GM12878 (cell line): Measurements from ENCODE around the gene LRRK1. TPM values are rescaled to one million over a fixed set of nuclear protein-coding genes. Genes with fewer than 3 reads are reported as not detected.
A peak's percentile ranks its signal among the peaks of the same experiment; 100 is the strongest.

Source experiments
- ATAC-seq: fragments of 200-7000 bp; cut with Tn5 transposase; 3 replicates; pipeline ENCODE4 v1.9.1; 2020; ENCODE audit warnings: mild to moderate bottlenecking, moderate library complexity
- BruUV-seq: library from RNA; stranded (reverse); fragments of 400-500 nt; replicated peaks from 2 replicates; lab custom pipeline; 2021; lab: Mats Ljungman, UMichigan
- CTCF ChIA-PET: fragments of 300-600 bp; sonication (Branson Sonifier 250); formaldehyde crosslinking; extraction: SDS; loops from one replicate; lab custom pipeline; 2021; ENCODE audit warnings: inconsistent platforms; lab: Yijun Ruan, JAX
- POLR2A ChIA-PET: fragments of 350-600 bp; formaldehyde crosslinking; extraction: SDS; loops from one replicate; lab custom pipeline; 2021; ENCODE audit warnings: inconsistent platforms; lab: Charles Lee
- RAD21 ChIA-PET: fragments of 300-600 bp; sonication (Branson Sonifier 250); formaldehyde crosslinking; loops from one replicate; lab custom pipeline; 2023; ENCODE audit warnings: antibody characterized with exemption; ENCODE audit not compliant: unreplicated experiment; lab: Charles Lee
- SMC1A ChIA-PET: fragments of 300-600 bp; sonication (Branson Sonifier 250); formaldehyde crosslinking; loops from one replicate; lab custom pipeline; 2023; ENCODE audit not compliant: unreplicated experiment, uncharacterized antibody; lab: Charles Lee
- DNase-seq: peaks from one replicate; pipeline ENCODE4 v3.0.0-alpha.2; 2011; ENCODE audit warnings: low read depth, low spot score
- FAIRE-seq: peaks from 3 replicates; lab custom pipeline; 2011; peaks lifted over from hg19 to GRCh38; lab: Jason Lieb, UNC
- H2AFZ ChIP-seq: 2 replicates; pipeline ENCODE4 v1.6.0; 2011; ENCODE audit warnings: low read depth, low read length, control low read depth; ENCODE audit not compliant: control insufficient read depth
- H3K27ac ChIP-seq: 2 replicates; pipeline ENCODE4 v1.5.1; 2011; ENCODE audit warnings: control low read depth; ENCODE audit not compliant: control insufficient read depth, insufficient read depth
- H3K27me3 ChIP-seq, 2 experiments: replicated peaks in 1 of 2; 2 replicates each; pipeline versions ENCODE4 v1.6.0 to v1.6.1; 2011; ENCODE audit warnings: low read length in 1 of 2; ENCODE audit not compliant: control insufficient read depth in 2 of 2, insufficient read depth in 2 of 2
- H3K36me3 ChIP-seq, 2 experiments: 2 replicates each; pipeline ENCODE4 v1.5.1; 2011; ENCODE audit warnings: low read length in 1 of 2; ENCODE audit not compliant: control insufficient read depth in 2 of 2, insufficient read depth in 2 of 2
- H3K4me1 ChIP-seq: 2 replicates; pipeline ENCODE4 v1.6.1; 2011; ENCODE audit warnings: mild to moderate bottlenecking, low read length, moderate library complexity, mixed read lengths; ENCODE audit not compliant: control insufficient read depth, insufficient read depth
- H3K4me2 ChIP-seq: 2 replicates; pipeline ENCODE4 v1.6.0; 2011; ENCODE audit warnings: control low read depth; ENCODE audit not compliant: control insufficient read depth, insufficient read depth
- H3K4me3 ChIP-seq: fragments of 200-600 bp; sonication (generic); 2 replicates; pipeline ENCODE4 v1.5.1; 2016
- H3K79me2 ChIP-seq: 2 replicates; pipeline ENCODE4 v1.6.0; 2011; ENCODE audit warnings: low read length; ENCODE audit not compliant: control insufficient read depth, insufficient read depth
- H3K9ac ChIP-seq: 2 replicates; pipeline ENCODE4 v1.8.0; 2011; ENCODE audit warnings: low read length, control low read depth, mixed read lengths; ENCODE audit not compliant: control insufficient read depth, insufficient read depth
- H3K9me3 ChIP-seq: replicated peaks from 3 replicates; pipeline ENCODE4 v1.5.1; 2011; ENCODE audit warnings: mild to moderate bottlenecking, low read length; ENCODE audit not compliant: control insufficient read depth, insufficient read depth
- H4K20me1 ChIP-seq: 2 replicates; pipeline ENCODE4 v1.6.0; 2011; ENCODE audit not compliant: control insufficient read depth, insufficient read depth
- BCL11A ChIP-seq: IDR thresholded peaks from 2 replicates; pipeline ENCODE4 v1.6.1; 2011; ENCODE audit warnings: low read depth, low read length
- FOS ChIP-seq: IDR thresholded peaks from 3 replicates; pipeline ENCODE4 v1.6.1; 2011; ENCODE audit warnings: borderline replicate concordance; ENCODE audit not compliant: insufficient read length; ENCODE audit errors: extremely low read depth
- JUND ChIP-seq: IDR thresholded peaks from 2 replicates; pipeline ENCODE4 v1.6.1; 2012; ENCODE audit warnings: low read depth, mild to moderate bottlenecking, low read length, improper control_type of control experiment, moderate library complexity
- LARP7 ChIP-seq: fragments of 450-650 bp; IDR thresholded peaks from 2 replicates; pipeline ENCODE4 v1.6.1; 2017; ENCODE audit warnings: mild to moderate bottlenecking
- SMARCA5 ChIP-seq: fragments of 450-650 bp; IDR thresholded peaks from 2 replicates; pipeline ENCODE4 v1.6.1; 2017; ENCODE audit warnings: mild to moderate bottlenecking
- SP1 ChIP-seq: IDR thresholded peaks from one replicate; pipeline ENCODE4 v1.6.1; 2011; ENCODE audit warnings: low read depth, low read length
- SRF ChIP-seq, 2 experiments: IDR thresholded peaks; 2 replicates each; pipeline ENCODE4 v1.6.1; 2011; ENCODE audit warnings: low read depth in 2 of 2, low read length in 2 of 2, mild to moderate bottlenecking in 1 of 2, moderate library complexity in 1 of 2
- ZNF207 ChIP-seq: fragments of 450-650 bp; IDR thresholded peaks from 2 replicates; pipeline ENCODE4 v1.6.1; 2014; ENCODE audit warnings: antibody characterized with exemption, mild to moderate bottlenecking, borderline replicate concordance
- ZNF217 ChIP-seq: fragments of 450-650 bp; IDR thresholded peaks from 2 replicates; pipeline ENCODE4 v1.6.1; 2017; ENCODE audit warnings: antibody characterized with exemption, mild to moderate bottlenecking
- WGBS: methylation state at CpG from one replicate; pipeline ENCODE4 v1.1.6; 2016; ENCODE audit warnings: low lambda C conversion rate; ENCODE audit not compliant: insufficient replicate concordance, insufficient coverage; ENCODE audit errors: missing lambda C conversion rate; 5-methylcytosine and 5-hydroxymethylcytosine counted together
- in situ Hi-C: fragments of 300-500 bp; cut with MboI; formaldehyde crosslinking; loops from 9 replicates; pipeline ENCODE4 v1.14.3; 2018; ENCODE audit warnings: mixed read lengths
- intact Hi-C: fragments of 100-400 bp; cut with micrococcal nuclease; formaldehyde crosslinking; loops from one replicate; pipeline ENCODE4 v1.14.2; 2022; ENCODE audit not compliant: unreplicated experiment
- polyA plus RNA-seq, 11 experiments: library from polyadenylated mRNA; depleted of rRNA in 4 of 11; unstranded in 6 of 11; stranded (reverse) in 5 of 11; fragments of >200 nt; fragmentation: Nextera tagmentation in 4 of 11; fragmentation: Illumina TruSeq in 1 of 11; extraction: Ambion mirVana in 4 of 11; extraction: Trizol in 1 of 11; gene quantifications; 1 replicate in 1 of 11; 2 replicates in 10 of 11; pipeline versions ENCODE4 v1.2.1 to v1.2.3, GENCODE V29; 2011 to 2016; ENCODE audit warnings: inconsistent platforms in 2 of 11, missing spikeins in 2 of 11, low read depth in 1 of 11
- total RNA-seq, 4 experiments: library from RNA; depleted of rRNA in 3 of 4; stranded (reverse); fragments of >200 nt in 3 of 4; fragmentation: Illumina TruSeq in 1 of 4; extraction: Trizol in 1 of 4; gene quantifications; 2 replicates each; pipeline versions ENCODE4 v1.2.1 to v1.2.3, GENCODE V29; 2013 to 2021
- TF ChIP-seq, protein P1 (sequence below), 3 experiments: IDR thresholded peaks in 2 of 3; conservative IDR thresholded peaks in 1 of 3; 2 replicates each; pipeline ENCODE4 v1.5.1; 2011; ENCODE audit warnings: low read depth in 3 of 3, low read length in 3 of 3, mild to moderate bottlenecking in 3 of 3, control low read depth in 2 of 3, moderate library complexity in 2 of 3, inconsistent platforms in 1 of 3, mixed read lengths in 1 of 3; ENCODE audit not compliant: control insufficient read depth in 2 of 3, insufficient read depth in 1 of 3; ENCODE audit errors: extremely low read depth in 1 of 3
- TF ChIP-seq, protein P2 (sequence below): IDR thresholded peaks from 2 replicates; pipeline ENCODE4 v1.6.1; 2012; ENCODE audit warnings: low read depth, low read length, improper control_type of control experiment
- TF ChIP-seq, protein P3 (sequence below): IDR thresholded peaks from 2 replicates; pipeline ENCODE4 v1.6.1; 2011; ENCODE audit warnings: borderline replicate concordance, low read depth, mild to moderate bottlenecking, moderate library complexity, mixed read lengths, low read length; ENCODE audit not compliant: insufficient read depth; ENCODE audit errors: extremely low read length
- TF ChIP-seq, protein P4 (sequence below): fragments of 450-650 bp; IDR thresholded peaks from 2 replicates; pipeline ENCODE4 v1.6.1; 2017; ENCODE audit warnings: mild to moderate bottlenecking

Gene LRRK1
- total and polyA plus RNA-seq, 10 of the 15 experiments (the other 5 are each of a cell fraction or from before 2014, with no cell fraction given), result 2.2 to 58.3 (median 17.9) TPM

DNA sequence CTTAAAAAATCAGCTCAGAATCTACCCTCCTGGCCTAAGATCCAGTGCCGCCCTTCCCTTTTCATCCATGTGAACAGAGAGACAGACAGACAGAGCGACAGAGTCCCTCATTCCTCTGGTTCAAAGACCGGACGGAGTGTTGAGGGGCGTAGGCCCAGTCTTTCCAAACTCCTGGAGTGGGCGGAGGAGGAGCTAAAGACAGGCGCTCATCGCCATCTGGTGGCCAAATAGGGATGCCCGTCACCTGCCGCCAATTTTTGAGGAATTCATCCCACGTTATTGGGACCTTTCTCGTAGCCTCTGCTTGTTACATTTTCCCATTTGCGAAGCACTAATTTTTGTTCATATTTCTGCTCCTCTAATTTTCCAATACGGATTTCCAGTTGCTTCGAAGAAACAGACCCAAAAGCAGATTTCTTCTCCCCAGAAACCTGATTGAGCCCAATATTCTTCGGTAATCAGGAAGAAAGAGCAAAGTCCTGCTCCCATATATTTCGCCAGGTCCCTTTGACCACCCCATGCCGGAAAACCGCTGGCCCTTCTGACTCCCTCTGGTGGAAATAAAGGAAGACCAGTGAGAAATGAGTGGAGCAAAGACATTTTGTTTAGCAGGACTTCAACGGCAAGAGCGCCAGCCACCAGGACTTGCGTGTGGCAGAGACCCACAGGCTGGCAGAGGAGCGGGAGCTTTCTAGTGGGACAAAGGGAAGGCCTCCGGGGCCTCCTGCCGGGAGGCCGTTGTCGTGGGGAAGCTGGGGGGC, 88.0 kb downstream of the LRRK1 start (continued):
- TF ChIP-seq FOS (no peak), JUND (no peak)
- TF ChIP-seq, protein P1, sequence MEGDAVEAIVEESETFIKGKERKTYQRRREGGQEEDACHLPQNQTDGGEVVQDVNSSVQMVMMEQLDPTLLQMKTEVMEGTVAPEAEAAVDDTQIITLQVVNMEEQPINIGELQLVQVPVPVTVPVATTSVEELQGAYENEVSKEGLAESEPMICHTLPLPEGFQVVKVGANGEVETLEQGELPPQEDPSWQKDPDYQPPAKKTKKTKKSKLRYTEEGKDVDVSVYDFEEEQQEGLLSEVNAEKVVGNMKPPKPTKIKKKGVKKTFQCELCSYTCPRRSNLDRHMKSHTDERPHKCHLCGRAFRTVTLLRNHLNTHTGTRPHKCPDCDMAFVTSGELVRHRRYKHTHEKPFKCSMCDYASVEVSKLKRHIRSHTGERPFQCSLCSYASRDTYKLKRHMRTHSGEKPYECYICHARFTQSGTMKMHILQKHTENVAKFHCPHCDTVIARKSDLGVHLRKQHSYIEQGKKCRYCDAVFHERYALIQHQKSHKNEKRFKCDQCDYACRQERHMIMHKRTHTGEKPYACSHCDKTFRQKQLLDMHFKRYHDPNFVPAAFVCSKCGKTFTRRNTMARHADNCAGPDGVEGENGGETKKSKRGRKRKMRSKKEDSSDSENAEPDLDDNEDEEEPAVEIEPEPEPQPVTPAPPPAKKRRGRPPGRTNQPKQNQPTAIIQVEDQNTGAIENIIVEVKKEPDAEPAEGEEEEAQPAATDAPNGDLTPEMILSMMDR (IDR thresholded peaks at IDR 0.05 in 2 of 3, conservative IDR thresholded peaks at IDR 0.05 in 1 of 3; ENCODE audit: control insufficient read depth in 2 of 3, extremely low read depth in 1 of 3, insufficient read depth in 1 of 3, low read depth in 3 of 3, low read length in 3 of 3), result peak; percentile 76 to 91 (median 90)
- TF ChIP-seq, protein P2, sequence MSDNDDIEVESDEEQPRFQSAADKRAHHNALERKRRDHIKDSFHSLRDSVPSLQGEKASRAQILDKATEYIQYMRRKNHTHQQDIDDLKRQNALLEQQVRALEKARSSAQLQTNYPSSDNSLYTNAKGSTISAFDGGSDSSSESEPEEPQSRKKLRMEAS, result no peak

DNA sequence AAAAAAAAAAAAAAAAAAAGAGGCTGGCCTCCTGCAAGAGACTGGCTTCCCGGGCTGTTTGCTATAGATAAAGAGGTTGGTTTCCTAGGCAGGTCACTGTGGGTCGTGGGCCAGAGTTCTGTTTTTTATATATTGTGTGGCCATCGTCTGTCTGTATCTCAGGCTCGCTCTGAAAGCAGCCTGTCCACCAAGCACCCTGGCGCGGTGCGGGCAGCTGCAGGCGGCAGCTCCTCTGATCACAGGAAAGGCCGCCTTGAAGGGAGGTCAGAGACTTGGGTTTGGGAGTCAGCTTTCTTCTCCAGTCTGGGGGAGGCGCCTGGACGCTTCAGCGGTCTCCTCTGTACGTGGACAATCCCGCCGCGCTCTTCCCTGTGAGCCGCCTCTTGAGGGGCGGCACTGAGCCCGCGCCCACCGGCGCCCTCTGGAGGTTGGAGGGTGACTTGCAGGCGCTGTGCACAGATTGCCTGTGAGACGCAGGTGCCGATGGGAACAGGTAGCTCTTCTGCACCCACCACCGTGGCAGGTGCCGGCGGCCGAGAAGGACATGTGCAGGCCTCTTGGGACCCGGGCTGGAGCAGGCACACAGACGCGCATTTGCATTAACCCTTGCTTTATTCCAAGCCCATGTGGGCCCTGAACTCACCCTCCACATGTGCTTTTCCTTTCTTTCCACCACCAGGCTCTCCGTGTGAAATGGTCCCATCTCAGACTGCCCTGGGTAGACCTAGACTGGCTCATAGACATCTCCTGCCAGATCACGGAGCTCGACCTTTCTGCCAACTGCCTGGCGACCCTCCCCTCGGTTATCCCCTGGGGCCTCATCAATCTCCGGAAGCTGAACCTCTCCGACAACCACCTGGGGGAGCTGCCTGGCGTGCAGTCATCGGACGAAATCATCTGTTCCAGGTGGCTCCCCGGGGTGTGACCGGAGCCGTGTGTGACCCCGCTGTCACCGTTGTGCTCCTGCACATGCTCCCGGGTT, 89.3 kb downstream of the LRRK1 start:
- Histone ChIP-seq H3K79me2 (no peaks in the 10 kb centered on the region), H2AFZ (peak overlapping the region; percentile 79), H3K4me2 (peak overlapping the region; percentile 64), H3K27ac (peak overlapping the region; percentile 40; the same call in 1 of the 2 replicates), H3K9ac (0 out of 2 replicates have a peak overlapping the region, but pooled peaks have one; percentile 51), H4K20me1 (no peaks in the 10 kb centered on the region), H3K4me3 (peak overlapping the region; percentile 73), H3K9me3 (no peaks in the 10 kb centered on the region; the same call in 2 of the 3 replicates), H3K36me3 (peaks cover 6 to 20% of the 10 kb centered on the region in 2 experiments), H3K27me3 (no peaks in the 10 kb centered on the region), H3K4me1 (peaks cover 11% of the 10 kb centered on the region)
- intact Hi-C loops, result loop anchor here (2.0 kb wide), 1 partner anchor 382 kb away; no protein-coding TSS in a partner anchor
- DNase-seq, result peak; percentile 40
- no TSS peak for BruUV-seq
- POLR2A ChIA-PET, result interaction anchor here (0.8 to 3.3 kb wide), 5 partner anchors 40 to 260 kb away, joined by 3 to 60 read pairs (median 4); partner anchors contain the start of gene LRRK1
- RAD21 ChIA-PET, result interaction anchor here (0.7 to 11.4 kb wide), 18 partner anchors 11 to 405 kb away, joined by 3 to 287 read pairs (median 4); partner anchors contain the start of gene LRRK1
- SMC1A ChIA-PET, result interaction anchor here (0.6 to 11.7 kb wide), 26 partner anchors 10 to 389 kb away, joined by 3 to 316 read pairs (median 5); partner anchors contain the start of gene LRRK1
- in situ Hi-C loops, result loop anchor here (5.0 kb wide), 2 partner anchors 91 to 376 kb away; partner anchors contain the start of gene LRRK1
- WGBS, result 30% methylated on average over 46 of the region's 48 CpGs
- CTCF ChIA-PET, result interaction anchor here (0.6 to 19.8 kb wide), 62 partner anchors 8 to 633 kb away, joined by 3 to 567 read pairs (median 5); partner anchors contain the start of gene LRRK1
- FAIRE-seq, result peak; percentile 93
- ATAC-seq, result peak; percentile 95
- 0 out of 2 replicates have a peak, but pooled peaks have one; percentile 74 for TF ChIP-seq SMARCA5
- no peak for TF ChIP-seq SRF (IDR thresholded peaks at IDR 0.05; ENCODE audit: low read depth in 2 of 2, low read length in 2 of 2)
- TF ChIP-seq SP1, result no peak
- TF ChIP-seq ZNF207, result 0 out of 2 replicates have a peak, but pooled peaks have one; percentile 53
- peak; percentile 63; the same call in 1 of the 2 replicates for TF ChIP-seq LARP7
- TF ChIP-seq, protein P3, sequence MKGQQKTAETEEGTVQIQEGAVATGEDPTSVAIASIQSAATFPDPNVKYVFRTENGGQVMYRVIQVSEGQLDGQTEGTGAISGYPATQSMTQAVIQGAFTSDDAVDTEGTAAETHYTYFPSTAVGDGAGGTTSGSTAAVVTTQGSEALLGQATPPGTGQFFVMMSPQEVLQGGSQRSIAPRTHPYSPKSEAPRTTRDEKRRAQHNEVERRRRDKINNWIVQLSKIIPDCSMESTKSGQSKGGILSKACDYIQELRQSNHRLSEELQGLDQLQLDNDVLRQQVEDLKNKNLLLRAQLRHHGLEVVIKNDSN, result no peak
- no peak for TF ChIP-seq BCL11A
- TF ChIP-seq, protein P4, sequence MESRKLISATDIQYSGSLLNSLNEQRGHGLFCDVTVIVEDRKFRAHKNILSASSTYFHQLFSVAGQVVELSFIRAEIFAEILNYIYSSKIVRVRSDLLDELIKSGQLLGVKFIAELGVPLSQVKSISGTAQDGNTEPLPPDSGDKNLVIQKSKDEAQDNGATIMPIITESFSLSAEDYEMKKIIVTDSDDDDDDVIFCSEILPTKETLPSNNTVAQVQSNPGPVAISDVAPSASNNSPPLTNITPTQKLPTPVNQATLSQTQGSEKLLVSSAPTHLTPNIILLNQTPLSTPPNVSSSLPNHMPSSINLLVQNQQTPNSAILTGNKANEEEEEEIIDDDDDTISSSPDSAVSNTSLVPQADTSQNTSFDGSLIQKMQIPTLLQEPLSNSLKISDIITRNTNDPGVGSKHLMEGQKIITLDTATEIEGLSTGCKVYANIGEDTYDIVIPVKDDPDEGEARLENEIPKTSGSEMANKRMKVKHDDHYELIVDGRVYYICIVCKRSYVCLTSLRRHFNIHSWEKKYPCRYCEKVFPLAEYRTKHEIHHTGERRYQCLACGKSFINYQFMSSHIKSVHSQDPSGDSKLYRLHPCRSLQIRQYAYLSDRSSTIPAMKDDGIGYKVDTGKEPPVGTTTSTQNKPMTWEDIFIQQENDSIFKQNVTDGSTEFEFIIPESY, result no peak
- no peak for TF ChIP-seq ZNF217
